WTC11 (cell line): ENCODE measurements around the gene ARAP2. TPM values are rescaled to one million over a fixed set of nuclear protein-coding genes. Genes with fewer than 3 reads are reported as not detected.

ENCODE experiments used
- ATAC-seq: fragments of 200-7000 bp; cut with Tn5 transposase; 2 replicates; pipeline ENCODE4 v1.10.0; 2021; ENCODE audit warnings: mild to moderate bottlenecking, moderate library complexity
- CTCF ChIA-PET: fragments of 300-600 bp; sonication (Branson Sonifier 250); formaldehyde crosslinking; loops from one replicate; lab custom pipeline; 2021; ENCODE audit warnings: antibody characterized with exemption; lab: Charles Lee
- POLR2A ChIA-PET: fragments of 350-600 bp; sonication (Branson Sonifier 250); formaldehyde crosslinking; loops from one replicate; lab custom pipeline; 2021; ENCODE audit warnings: antibody characterized with exemption; lab: Charles Lee
- DNase-seq: peaks from one replicate; pipeline ENCODE4 v3.0.0; 2021; ENCODE audit warnings: low spot score
- H3K27ac Mint-ChIP-seq: 2 replicates; pipeline ENCODE4 v1.8.0; 2021; ENCODE audit warnings: mixed read lengths
- H3K27me3 Mint-ChIP-seq: 2 replicates; pipeline ENCODE4 v1.8.0; 2021; ENCODE audit warnings: low read depth, mild to moderate bottlenecking, moderate library complexity, mixed read lengths
- H3K36me3 Mint-ChIP-seq: 2 replicates; pipeline ENCODE4 v1.8.0; 2021; ENCODE audit warnings: mixed read lengths
- H3K4me1 Mint-ChIP-seq: 2 replicates; pipeline ENCODE4 v1.8.0; 2022; ENCODE audit warnings: mixed read lengths
- H3K4me3 Mint-ChIP-seq: 2 replicates; pipeline ENCODE4 v1.8.0; 2021; ENCODE audit warnings: mild to moderate bottlenecking, moderate library complexity, mixed read lengths
- H3K9me3 Mint-ChIP-seq: 2 replicates; pipeline ENCODE4 v1.8.0; 2021; ENCODE audit warnings: mixed read lengths
- ATF1 ChIP-seq: sonication (generic); formaldehyde crosslinking; IDR thresholded peaks from 2 replicates; pipeline ENCODE4 v1.8.1; 2023; ENCODE audit warnings: mild to moderate bottlenecking, moderate library complexity, missing genetic modification reagents
- CREB1 ChIP-seq: sonication (generic); formaldehyde crosslinking; IDR thresholded peaks from 2 replicates; pipeline ENCODE4 v1.8.0; 2023; ENCODE audit warnings: mild to moderate bottlenecking, missing genetic modification reagents
- FOXK1 ChIP-seq: sonication (generic); formaldehyde crosslinking; IDR thresholded peaks from 2 replicates; pipeline ENCODE4 v1.8.0; 2022; ENCODE audit warnings: mild to moderate bottlenecking, moderate library complexity, missing genetic modification reagents
- GRHL2 ChIP-seq: fragments of 250-450 bp; sonication (Bioruptor Pico); IDR thresholded peaks from 2 replicates; pipeline ENCODE4 v1.8.0; 2022; ENCODE audit warnings: mild to moderate bottlenecking, moderate library complexity; ENCODE audit not compliant: insufficient replicate concordance, severe bottlenecking
- GTF2I ChIP-seq: fragments of 250-450 bp; sonication (Bioruptor Pico); conservative IDR thresholded peaks from 2 replicates; pipeline ENCODE4 v1.4.0; 2021; ENCODE audit warnings: mild to moderate bottlenecking
- NFATC4 ChIP-seq: fragments of 250-450 bp; sonication (Bioruptor Pico); IDR thresholded peaks from 2 replicates; pipeline ENCODE4 v1.9.0; 2021; ENCODE audit warnings: mild to moderate bottlenecking
- NFYB ChIP-seq: sonication (generic); formaldehyde crosslinking; conservative IDR thresholded peaks from 2 replicates; pipeline ENCODE4 v1.8.0; 2022; ENCODE audit warnings: low read depth, missing genetic modification reagents
- NR2C2 ChIP-seq: sonication (generic); formaldehyde crosslinking; IDR thresholded peaks from 2 replicates; pipeline ENCODE4 v1.8.0; 2022; ENCODE audit warnings: mild to moderate bottlenecking, missing genetic modification reagents
- OVOL2 ChIP-seq: fragments of 250-450 bp; sonication (Bioruptor Pico); IDR thresholded peaks from 2 replicates; pipeline ENCODE4 v1.9.0; 2021; ENCODE audit warnings: mild to moderate bottlenecking, borderline replicate concordance
- PRRX2 ChIP-seq: fragments of 250-450 bp; sonication (Bioruptor Pico); IDR thresholded peaks from 2 replicates; pipeline ENCODE4 v1.8.0; 2021; ENCODE audit warnings: mild to moderate bottlenecking
- RELA ChIP-seq: sonication (generic); formaldehyde crosslinking; IDR thresholded peaks from 2 replicates; pipeline ENCODE4 v1.8.1; 2022; ENCODE audit warnings: missing genetic modification reagents, mild to moderate bottlenecking, borderline replicate concordance
- SMAD3 ChIP-seq: sonication (generic); formaldehyde crosslinking; IDR thresholded peaks from 2 replicates; pipeline ENCODE4 v1.8.0; 2022; ENCODE audit warnings: missing genetic modification reagents, mild to moderate bottlenecking, borderline replicate concordance
- SOX15 ChIP-seq: fragments of 250-450 bp; sonication (Bioruptor Pico); IDR thresholded peaks from 2 replicates; pipeline ENCODE4 v1.9.0; 2021; ENCODE audit warnings: mild to moderate bottlenecking
- TCF7 ChIP-seq: sonication (generic); formaldehyde crosslinking; IDR thresholded peaks from 2 replicates; pipeline ENCODE4 v1.8.0; 2022; ENCODE audit warnings: mild to moderate bottlenecking, low read depth, missing genetic modification reagents, moderate library complexity
- ZBTB21 ChIP-seq: sonication (generic); formaldehyde crosslinking; IDR thresholded peaks from 2 replicates; pipeline ENCODE4 v1.8.1; 2023; ENCODE audit warnings: mild to moderate bottlenecking, missing genetic modification reagents, borderline replicate concordance
- ZNF219 ChIP-seq: sonication (generic); formaldehyde crosslinking; IDR thresholded peaks from 2 replicates; pipeline ENCODE4 v1.8.0; 2023; ENCODE audit warnings: missing genetic modification reagents, mild to moderate bottlenecking, borderline replicate concordance
- ZNF671 ChIP-seq: fragments of 250-450 bp; sonication (Bioruptor Pico); IDR thresholded peaks from 2 replicates; pipeline ENCODE4 v1.8.0; 2021; ENCODE audit warnings: mild to moderate bottlenecking
- total RNA-seq: library from RNA; stranded (reverse); gene quantifications from 3 replicates; pipeline ENCODE4 v1.2.3, GENCODE V29; 2021
- TF ChIP-seq, protein P1 (sequence below): fragments of 250-450 bp; sonication (Bioruptor Pico); IDR thresholded peaks from 2 replicates; pipeline ENCODE4 v2.1.2; 2022; ENCODE audit warnings: mild to moderate bottlenecking, moderate library complexity
- TF ChIP-seq, protein P2 (sequence below): sonication (generic); formaldehyde crosslinking; IDR thresholded peaks from 2 replicates; pipeline ENCODE4 v1.8.0; 2022; ENCODE audit warnings: mild to moderate bottlenecking, missing genetic modification reagents
- TF ChIP-seq, protein P3 (sequence below): sonication (generic); formaldehyde crosslinking; IDR thresholded peaks from 2 replicates; pipeline ENCODE4 v1.8.1; 2023; ENCODE audit warnings: mild to moderate bottlenecking, moderate library complexity, missing genetic modification reagents
- TF ChIP-seq, protein P4 (sequence below): sonication (generic); formaldehyde crosslinking; IDR thresholded peaks from 2 replicates; pipeline ENCODE4 v1.8.1; 2023; ENCODE audit warnings: mild to moderate bottlenecking, missing genetic modification reagents, borderline replicate concordance

Gene ARAP2
- total RNA-seq, 1 experiment from 2014 or later, result 1.0 TPM

DNA sequence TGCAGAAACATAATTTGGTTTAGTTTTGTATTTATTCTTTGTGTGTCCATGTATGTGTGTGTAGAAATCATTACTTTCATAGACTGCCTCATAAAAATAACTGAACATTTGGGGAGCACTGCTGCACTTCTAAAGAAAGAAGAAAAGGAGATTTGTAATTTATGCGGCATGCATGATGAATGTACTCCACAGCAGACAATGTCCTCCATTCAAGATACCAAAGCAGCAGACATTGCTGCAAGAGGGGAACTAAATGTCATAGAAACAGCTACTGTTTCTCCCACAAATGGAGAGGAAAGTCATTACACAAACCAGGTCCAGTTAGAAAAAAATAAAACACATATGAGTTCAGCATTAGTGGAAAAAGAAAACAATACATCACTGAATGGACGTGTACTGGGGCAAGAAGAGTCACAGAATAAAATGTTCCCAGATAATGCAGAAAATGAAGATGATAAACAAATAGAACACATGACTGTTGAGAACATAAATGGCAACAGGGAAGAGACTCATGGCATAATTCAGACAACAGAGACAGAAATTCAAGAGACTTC lies 39.7 kb upstream of the ARAP2 start (continued):
- TF ChIP-seq, protein P1, sequence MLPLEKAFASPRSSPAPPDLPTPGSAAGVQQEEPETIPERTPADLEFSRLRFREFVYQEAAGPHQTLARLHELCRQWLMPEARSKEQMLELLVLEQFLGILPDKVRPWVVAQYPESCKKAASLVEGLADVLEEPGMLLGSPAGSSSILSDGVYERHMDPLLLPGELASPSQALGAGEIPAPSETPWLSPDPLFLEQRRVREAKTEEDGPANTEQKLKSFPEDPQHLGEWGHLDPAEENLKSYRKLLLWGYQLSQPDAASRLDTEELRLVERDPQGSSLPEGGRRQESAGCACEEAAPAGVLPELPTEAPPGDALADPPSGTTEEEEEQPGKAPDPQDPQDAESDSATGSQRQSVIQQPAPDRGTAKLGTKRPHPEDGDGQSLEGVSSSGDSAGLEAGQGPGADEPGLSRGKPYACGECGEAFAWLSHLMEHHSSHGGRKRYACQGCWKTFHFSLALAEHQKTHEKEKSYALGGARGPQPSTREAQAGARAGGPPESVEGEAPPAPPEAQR (CRISPR knock-in tag), result no peak
- TF ChIP-seq SMAD3 (CRISPR knock-in tag) (no peak), GTF2I (CRISPR knock-in tag) (no peak), GRHL2 (CRISPR knock-in tag) (no peak), ZNF671 (CRISPR knock-in tag) (no peak), PRRX2 (no peak), FOXK1 (CRISPR knock-in tag) (no peak)

DNA sequence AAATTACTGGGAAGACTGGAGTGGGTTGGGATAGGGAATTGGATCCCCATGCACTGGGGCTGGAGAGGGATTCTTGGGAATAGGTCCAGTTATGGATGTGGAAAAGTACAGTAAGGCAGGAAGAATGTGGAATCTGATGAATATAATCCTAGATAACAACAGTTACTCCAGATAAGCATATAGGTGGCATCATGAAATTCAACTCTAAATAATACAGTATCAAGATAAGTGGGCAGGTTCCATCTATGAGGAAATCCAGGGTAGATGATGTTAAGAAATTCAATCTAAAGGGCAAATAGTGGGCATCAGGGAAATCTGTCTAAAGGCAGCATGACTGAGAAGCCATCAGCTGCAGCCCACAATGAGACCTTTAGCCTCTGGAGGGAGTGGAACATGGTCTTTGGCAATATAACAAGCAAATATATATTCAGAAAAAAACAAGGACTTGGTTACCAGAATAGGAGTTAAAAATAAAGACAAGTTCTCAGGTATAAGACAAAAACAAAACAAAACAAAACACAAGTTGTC lies 38.3 kb upstream of the ARAP2 start:
- CTCF ChIA-PET, result no interaction called here
- no peak overlapping the region for H3K27ac Mint-ChIP-seq
- POLR2A ChIA-PET, result no interaction called here
- TF ChIP-seq CREB1 (CRISPR knock-in tag) (no peak), NFATC4 (CRISPR knock-in tag) (no peak), NR2C2 (no peak), SOX15 (CRISPR knock-in tag) (no peak), ZNF219 (CRISPR knock-in tag) (no peak), OVOL2 (CRISPR knock-in tag) (no peak), ZBTB21 (CRISPR knock-in tag) (no peak), ATF1 (CRISPR knock-in tag) (no peak), TCF7 (no peak)
- TF ChIP-seq, protein P2, sequence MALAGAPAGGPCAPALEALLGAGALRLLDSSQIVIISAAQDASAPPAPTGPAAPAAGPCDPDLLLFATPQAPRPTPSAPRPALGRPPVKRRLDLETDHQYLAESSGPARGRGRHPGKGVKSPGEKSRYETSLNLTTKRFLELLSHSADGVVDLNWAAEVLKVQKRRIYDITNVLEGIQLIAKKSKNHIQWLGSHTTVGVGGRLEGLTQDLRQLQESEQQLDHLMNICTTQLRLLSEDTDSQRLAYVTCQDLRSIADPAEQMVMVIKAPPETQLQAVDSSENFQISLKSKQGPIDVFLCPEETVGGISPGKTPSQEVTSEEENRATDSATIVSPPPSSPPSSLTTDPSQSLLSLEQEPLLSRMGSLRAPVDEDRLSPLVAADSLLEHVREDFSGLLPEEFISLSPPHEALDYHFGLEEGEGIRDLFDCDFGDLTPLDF (CRISPR knock-in tag), result no peak
- TF ChIP-seq, protein P3, sequence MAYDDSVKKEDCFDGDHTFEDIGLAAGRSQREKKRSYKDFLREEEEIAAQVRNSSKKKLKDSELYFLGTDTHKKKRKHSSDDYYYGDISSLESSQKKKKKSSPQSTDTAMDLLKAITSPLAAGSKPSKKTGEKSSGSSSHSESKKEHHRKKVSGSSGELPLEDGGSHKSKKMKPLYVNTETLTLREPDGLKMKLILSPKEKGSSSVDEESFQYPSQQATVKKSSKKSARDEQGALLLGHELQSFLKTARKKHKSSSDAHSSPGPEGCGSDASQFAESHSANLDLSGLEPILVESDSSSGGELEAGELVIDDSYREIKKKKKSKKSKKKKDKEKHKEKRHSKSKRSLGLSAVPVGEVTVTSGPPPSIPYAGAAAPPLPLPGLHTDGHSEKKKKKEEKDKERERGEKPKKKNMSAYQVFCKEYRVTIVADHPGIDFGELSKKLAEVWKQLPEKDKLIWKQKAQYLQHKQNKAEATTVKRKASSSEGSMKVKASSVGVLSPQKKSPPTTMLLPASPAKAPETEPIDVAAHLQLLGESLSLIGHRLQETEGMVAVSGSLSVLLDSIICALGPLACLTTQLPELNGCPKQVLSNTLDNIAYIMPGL, result no peak
- TF ChIP-seq, protein P1 (CRISPR knock-in tag), result no peak
- TF ChIP-seq, all 79 proteins: peak for 0
- Mint-ChIP-seq H3K36me3 (no peaks in the 10 kb centered on the region), H3K9me3 (no peaks in the 10 kb centered on the region), H3K4me3 (no peak overlapping the region), H3K4me1 (peaks cover 5% of the 10 kb centered on the region; the same call in 1 of the 2 replicates), H3K27me3 (no peaks in the 10 kb centered on the region)
- DNase-seq (no peak), ATAC-seq (no peak)

DNA sequence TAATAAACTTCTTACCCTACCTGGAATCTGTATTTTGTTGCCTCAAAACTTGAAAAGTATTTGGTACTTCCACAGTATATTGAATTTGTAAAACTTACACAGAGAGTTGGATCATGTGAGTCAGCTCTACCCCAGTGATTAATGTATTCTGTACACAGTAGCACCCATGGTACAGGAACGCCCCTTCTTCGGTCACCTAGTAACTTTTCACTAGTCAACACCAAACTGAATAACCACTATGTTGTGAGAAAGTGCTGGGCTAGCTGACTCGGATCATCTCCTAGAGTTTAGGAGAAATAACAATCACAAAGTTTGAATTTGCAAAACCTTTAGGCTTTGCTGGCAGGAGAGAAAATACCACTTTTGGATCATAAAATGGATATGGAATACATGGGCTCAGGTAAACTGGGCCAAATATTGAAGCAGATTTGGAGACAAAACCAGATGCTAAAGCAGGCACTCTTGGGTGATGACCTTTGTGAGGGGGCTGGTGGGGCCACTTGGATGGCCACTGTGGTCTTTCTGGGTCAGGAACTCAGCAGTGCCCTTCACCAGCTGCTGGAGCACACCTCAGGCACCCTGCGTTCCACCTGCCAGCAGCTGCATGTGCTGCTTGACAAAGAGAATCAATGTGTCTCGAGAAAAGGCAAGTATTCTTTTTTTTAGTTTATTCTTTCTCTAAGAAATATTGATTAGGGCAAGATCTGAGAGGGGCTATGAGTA lies 37.2 kb upstream of the ARAP2 start, which contains the start of gene DTHD1:
TSS of gene DTHD1 (plus strand) at position 233 of the 723 bp plus-strand sequence. CDS start at position 376, 143 bp downstream.
- ChIA-PET POLR2A (no interaction called here), CTCF (no interaction called here)
- DNase-seq, result no peak
- no peak for TF ChIP-seq ZBTB21 (CRISPR knock-in tag)
- TF ChIP-seq RELA (CRISPR knock-in tag), result no peak
- no peak for TF ChIP-seq NFYB (CRISPR knock-in tag)
- no peak for TF ChIP-seq OVOL2 (CRISPR knock-in tag)
- TF ChIP-seq, protein P4, sequence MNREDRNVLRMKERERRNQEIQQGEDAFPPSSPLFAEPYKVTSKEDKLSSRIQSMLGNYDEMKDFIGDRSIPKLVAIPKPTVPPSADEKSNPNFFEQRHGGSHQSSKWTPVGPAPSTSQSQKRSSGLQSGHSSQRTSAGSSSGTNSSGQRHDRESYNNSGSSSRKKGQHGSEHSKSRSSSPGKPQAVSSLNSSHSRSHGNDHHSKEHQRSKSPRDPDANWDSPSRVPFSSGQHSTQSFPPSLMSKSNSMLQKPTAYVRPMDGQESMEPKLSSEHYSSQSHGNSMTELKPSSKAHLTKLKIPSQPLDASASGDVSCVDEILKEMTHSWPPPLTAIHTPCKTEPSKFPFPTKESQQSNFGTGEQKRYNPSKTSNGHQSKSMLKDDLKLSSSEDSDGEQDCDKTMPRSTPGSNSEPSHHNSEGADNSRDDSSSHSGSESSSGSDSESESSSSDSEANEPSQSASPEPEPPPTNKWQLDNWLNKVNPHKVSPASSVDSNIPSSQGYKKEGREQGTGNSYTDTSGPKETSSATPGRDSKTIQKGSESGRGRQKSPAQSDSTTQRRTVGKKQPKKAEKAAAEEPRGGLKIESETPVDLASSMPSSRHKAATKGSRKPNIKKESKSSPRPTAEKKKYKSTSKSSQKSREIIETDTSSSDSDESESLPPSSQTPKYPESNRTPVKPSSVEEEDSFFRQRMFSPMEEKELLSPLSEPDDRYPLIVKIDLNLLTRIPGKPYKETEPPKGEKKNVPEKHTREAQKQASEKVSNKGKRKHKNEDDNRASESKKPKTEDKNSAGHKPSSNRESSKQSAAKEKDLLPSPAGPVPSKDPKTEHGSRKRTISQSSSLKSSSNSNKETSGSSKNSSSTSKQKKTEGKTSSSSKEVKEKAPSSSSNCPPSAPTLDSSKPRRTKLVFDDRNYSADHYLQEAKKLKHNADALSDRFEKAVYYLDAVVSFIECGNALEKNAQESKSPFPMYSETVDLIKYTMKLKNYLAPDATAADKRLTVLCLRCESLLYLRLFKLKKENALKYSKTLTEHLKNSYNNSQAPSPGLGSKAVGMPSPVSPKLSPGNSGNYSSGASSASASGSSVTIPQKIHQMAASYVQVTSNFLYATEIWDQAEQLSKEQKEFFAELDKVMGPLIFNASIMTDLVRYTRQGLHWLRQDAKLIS (CRISPR knock-in tag), result no peak
- TF ChIP-seq SMAD3 (CRISPR knock-in tag), result no peak
- ATAC-seq, result no peak
- no peaks in the 10 kb centered on the region for H3K9me3 Mint-ChIP-seq
- no peak within 1 kb of the TSS for H3K4me3 Mint-ChIP-seq
- H3K27ac Mint-ChIP-seq, result no peak within 1 kb of the TSS
- H3K36me3 Mint-ChIP-seq, result no peaks in the 10 kb centered on the region
- peaks cover 5% of the 10 kb centered on the region; the same call in 1 of the 2 replicates for H3K4me1 Mint-ChIP-seq
- no peaks in the 10 kb centered on the region for H3K27me3 Mint-ChIP-seq
